Stimulated activated CD8-positive, alpha-beta memory T cell treated with anti-CD3 and anti-CD28 coated beads, Interleukin-12 subunit alpha, Interleukin-12 subunit beta, amount 100 ng/mL, for 1 hour (primary cell): ENCODE measurements around the gene SOX10.
A peak's percentile ranks its signal among the peaks of the same experiment; 100 is the strongest.
"Not testable (repeated sequence)": the region's sequence is repeated elsewhere in the genome, so short reads cannot be mapped to it uniquely, and the experiment has no call there.

ENCODE experiments used
- DNase-seq: peaks from one replicate; pipeline ENCODE4 v3.0.0-alpha.2; 2020; ENCODE audit warnings: low read depth

SOX10 gene

DNA sequence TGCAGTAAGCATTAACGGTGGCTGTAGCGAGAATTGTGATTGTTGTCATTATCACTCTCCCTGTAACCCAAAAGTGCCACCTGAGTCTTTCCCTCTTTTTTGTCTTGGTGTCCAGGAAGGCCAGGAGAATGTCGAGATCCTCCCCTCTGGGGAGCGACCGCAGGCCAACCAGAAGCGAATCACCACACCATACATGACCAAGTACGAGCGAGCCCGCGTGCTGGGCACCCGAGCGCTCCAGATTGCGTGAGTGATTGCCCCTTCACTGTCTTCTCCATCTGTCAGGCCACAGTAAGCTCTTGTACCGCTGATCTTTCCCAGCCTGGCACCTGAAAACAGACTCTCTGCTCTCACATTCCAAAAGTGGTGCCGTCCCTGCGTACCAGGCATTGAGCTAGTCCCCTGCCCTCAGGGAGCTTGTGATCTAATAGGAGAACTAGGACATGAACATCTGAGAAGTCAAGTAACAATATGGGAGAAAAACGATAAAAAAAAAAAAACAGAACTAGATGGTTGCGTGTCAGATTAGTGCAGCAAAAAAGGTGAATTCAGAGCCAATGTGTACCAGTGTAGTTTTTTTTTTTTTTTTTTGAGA, 25.0 kb downstream of the SOX10 start:
- no peak for DNase-seq

DNA sequence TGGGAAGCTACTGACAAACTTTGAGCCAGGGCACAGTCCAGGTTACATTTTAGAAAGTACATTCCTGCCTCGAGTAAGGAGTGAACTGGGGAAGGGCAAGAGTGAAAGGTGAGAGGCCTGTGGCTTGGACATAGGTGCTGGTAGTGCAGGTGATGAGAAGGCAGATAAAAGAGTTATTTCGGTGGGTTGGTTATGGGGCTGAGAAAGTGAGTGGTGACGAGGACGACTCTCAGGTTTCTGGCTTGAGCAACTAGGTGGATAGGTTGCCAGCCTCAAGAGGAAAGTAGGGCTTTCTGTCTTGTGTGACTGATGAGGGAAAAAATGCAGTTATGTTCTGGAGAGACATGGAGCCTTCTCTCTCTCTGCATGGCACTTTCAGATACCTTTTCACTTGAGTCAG, 27.1 kb downstream of the SOX10 start:
- DNase-seq = no peak

DNA sequence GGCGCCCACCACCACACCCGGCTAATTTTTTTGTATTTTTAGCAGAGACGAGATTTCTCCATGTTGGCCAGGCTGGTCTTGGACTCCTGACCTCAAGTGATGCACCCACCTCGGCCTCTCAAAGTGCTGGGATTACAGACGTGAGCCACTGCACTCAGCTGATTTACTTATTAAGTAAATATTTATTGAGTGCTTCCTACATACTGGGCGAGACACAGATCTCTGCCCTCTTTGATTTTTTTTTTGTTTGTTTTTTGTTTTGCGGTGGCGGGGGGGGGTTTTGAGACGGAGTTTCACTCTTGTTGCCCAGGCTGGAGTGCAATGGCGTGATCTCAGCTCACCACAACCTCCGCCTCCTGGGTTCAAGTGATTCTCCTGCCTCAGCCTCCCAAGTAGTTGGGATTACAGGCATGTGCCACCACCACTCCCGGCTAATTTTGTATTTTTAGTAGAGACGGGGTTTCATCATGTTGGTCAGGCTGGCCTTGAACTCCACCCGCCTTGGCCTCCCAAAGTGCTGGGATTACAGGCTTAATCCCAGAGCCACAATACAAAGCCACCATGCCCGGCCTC, 28.4 kb downstream of the SOX10 start:
- DNase-seq = not testable (repeated sequence)

DNA sequence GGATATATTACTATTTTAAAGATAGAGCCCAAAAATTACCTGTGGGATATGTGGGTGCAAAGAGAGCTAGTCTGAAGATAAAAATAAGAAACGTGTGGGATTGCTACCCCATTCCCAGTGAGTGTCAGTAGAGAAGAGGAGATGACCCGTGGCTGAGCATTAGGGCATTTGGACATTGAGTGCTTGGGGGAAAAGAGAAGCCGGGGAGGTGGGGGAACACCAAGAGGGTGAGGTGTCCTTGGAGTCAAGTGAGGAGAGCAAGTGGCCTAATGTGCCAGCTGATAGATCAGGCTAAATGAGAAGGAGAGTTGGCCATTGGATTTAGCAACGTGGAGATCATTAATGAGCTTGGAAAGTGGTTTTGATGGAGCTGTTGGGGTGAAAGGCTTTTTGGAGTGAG, 29.7 kb downstream of the SOX10 start:
- no peak for DNase-seq

DNA sequence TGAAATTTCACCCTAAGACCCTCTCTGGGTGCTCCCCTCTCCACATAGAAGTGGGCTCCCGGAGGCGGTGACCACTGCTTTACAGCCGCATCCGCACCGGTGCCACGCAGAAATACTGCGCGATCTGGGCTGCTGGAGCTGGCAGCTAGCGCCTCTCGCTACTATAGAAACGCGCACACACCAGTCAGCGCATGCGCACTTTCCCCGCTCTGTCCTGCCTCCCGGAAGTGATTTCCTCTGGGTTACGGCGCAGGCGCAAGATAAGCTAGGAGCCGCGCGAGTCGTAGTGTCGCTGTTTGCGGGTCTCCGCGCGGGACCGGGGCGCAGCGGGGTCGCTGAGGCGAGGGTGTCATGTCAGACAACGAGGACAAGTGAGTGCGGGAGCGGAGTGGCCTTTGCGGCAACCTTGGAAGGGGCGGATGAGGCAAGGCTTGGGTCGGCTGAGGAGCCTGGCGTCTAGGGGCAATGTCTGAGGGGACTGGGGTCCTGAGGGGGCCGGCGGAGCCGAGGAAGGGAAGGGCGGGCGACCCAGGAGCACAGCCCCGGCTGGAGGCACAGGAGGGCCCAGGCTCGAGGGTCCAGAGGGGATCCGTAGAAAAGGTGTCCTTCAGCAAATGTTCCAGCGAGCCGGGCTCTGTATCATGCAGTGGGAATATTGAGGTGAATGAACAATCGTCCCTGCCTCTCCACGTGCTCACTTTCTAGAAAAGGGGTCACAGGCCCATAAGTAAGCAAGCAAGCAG, 30.7 kb downstream of the SOX10 start, which contains the start of the genes C22orf23 and POLR2F:
Gene C22orf23 (minus strand): TSS at position 165 of the 743 bp plus-strand sequence. CDS start 452 bp downstream, outside the sequence.
Gene POLR2F (plus strand): TSS at position 263 of the 743 bp plus-strand sequence. CDS start 89 bp downstream, at position 352.
- peak; percentile 97 for DNase-seq

DNA sequence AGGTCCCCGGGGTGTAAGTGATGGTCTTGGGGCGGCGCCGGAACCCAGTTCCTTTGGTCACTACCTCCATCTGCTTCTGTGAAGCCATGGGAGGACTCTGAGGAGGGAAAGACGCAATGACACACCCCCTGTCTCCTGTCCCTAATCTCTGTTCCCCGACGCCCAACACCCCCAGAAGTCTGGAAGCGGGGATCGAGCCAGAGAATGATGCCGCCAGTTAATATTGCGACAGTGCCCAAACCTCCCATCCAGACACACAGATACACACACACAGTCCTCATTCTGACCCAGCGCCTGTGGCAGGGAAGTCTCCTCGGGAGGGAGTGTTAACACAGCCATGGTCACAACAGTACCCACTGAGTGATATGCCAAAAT, 31.3 kb downstream of the SOX10 start:
- DNase-seq = no peak

DNA sequence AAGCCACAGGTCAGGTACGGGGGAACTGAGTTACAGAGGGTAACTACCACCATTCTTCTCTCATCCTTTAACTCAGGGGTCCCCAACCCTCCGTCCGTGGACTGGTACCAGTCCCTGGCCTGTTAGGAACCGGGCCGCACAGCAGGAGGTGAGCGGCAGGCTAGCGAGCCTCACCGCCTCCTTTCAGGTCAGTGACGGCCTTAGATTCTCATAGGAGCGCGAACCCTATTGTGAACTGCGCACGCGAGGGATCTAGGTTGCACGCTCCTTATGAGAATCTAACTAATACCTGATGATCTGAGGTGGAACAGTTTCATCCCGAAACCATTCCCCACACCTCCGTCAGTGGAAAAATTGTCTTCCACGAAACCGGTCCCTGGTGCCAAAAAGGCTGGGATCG, 31.7 kb downstream of the SOX10 start:
- not testable (repeated sequence) for DNase-seq

DNA sequence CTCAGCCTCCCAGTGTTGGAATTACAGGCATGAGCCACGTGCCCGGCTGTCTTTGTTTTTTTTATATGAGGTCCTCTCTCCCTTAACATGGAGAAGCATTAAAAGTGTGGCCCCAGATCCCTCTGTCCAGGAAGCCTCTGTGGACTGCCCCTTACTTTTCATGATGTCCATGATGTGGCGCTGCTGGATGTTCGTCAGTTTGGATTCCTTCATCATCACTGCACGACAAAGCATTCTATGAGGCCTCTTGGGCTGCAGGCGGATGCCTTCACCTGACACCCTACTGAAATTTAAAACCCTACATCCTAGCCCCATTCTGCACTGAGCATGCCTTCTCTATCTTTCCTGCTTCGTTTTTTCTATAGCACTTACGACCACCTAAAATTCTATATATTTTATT, 33.0 kb downstream of the SOX10 start:
- DNase-seq = no peak

DNA sequence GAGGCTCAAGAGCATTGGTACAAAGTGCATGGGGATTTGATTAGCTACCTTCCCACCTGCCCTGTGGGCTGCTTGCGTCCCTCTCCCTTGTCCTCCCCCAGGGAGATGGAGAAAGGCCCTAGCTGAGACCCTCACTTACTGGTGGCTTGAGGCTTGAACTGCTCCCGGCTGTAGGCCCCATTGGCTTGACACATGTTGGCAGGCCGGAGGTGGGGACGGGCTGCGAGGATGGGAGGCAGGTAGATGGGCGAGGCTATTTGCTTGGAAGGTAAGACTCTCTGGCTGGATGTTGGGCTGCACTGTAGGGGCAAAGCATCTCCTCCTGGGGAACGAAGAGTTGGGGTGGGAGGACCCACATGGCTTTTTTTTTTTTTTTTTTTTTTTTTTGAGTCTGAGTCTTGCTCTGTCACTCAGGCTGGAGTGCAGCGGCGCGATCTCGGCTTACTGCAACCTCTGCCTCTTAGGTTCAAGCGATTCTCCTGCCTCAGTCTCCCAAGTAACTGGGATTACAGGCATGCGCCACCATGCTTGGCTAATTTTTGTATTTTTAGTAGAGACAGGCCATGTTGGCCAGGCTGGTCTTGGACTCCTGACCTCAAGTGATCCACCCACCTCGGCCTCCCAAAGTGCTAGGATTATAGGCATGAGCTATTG, 37.1 kb downstream of the SOX10 start:
- not testable (repeated sequence) for DNase-seq

DNA sequence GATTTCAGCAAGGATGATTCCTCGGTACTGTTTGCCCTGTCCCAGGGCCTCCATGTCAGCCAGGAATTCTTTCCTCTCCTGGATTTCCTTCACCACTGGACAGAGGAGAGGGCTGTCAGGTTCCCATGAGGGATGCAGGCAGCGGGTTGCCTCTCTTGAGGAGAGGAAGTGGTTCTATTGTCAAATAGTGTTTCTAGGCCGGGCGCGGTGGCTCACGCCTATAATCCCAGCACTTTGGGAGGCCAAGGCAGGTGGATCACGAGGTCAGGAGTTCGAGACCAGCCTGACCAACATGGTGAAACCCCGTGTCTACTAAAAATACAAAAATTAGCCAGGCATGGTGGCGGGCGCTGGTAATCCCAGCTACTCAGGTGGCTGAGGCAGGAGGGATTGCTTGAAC, 39.9 kb downstream of the SOX10 start:
- not testable (repeated sequence) for DNase-seq

DNA sequence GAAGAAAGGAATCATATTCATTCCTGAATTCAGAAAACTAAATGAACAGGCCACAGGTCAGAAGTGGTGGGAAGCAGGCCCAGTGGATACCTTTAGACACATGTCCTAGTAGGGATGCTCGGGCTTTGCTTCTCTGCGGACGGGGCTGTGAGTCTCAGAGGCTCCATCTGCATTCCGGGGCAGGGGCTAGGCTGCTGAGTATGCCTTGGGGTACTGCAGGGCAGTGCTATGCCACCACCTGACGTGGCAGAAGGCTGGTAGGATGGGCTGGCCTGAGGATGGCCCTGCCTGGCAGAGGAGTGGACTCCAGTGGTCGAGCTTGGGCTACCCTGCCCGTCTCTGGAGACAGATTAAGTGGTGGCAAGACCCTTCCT, 40.5 kb downstream of the SOX10 start:
- DNase-seq = no peak

DNA sequence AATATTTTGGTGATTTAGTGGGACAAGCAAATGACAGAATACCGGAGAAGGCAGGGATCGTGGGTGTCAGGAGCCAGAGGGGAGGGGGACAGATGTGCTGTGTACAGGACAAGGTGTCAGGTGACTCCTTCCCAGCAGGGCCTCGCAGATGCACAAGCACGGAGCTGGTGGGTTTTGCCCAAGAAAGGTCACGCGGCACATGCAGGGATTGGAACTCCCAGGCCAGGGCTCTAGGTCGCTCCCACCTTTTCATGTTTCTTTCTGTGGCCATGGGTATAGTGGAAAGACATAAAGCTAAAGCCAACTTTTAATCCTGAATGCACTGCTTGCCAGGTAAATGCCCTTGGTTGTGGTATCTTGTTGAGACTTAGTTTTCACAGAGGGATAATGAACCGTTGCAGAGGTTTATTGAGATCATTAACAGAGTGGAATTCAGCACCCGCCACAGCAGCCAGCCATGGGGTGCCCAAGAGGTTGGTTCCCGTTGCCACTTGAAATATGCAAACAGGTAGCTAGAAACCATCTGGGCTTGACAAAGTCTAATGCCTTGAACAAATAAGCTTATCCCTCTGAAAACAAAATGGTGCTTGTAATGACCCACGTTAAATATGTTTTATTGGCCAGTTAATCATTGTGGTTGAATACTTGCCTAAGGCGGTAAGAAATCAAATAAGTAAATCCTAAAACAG, 41.1 kb downstream of the SOX10 start:
- DNase-seq = no peak

DNA sequence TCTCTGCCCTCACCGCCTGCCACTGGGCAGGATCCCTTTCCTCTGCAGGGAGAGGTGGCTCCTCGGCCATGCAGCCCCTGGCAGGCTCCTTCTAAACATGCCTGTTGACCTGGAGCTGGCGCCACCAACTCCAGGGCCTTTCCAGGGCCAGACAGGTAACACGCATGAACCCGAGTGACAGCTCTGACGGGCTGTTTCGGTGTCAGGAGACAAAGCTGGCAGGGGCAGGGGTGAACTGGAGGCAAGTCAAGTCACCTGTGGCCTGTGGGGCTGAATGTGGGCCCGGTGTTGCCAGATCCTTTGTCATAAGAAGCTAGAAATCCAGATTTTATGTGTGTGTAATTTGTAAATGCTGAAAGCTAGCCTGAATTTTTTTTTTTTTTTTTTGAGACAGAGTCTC, 42.2 kb downstream of the SOX10 start:
- DNase-seq = no peak

DNA sequence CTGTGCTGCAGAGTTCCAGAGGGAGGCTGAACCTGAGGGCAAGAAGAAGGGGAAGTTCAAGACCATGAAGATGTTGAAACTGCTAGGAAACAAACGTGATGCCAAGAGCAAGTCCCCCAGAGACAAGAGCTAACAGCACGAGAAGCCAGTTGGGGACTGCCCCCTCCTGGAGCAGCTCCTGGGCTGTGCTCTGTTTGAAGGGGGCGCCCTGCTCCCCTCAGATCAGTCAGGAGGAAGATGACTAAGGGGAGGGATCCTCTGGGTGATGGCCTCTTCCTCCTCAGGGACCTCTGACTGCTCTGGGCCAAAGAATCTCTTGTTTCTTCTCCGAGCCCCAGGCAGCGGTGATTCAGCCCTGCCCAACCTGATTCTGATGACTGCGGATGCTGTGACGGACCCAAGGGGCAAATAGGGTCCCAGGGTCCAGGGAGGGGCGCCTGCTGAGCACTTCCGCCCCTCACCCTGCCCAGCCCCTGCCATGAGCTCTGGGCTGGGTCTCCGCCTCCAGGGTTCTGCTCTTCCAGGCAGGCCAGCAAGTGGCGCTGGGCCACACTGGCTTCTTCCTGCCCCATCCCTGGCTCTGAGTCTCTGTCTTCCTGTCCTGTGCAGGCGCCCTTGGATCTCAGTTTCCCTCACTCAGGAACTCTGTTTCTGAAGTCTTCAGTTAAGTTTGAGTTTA, 43.5 kb downstream of the SOX10 start:
- no peak for DNase-seq

DNA sequence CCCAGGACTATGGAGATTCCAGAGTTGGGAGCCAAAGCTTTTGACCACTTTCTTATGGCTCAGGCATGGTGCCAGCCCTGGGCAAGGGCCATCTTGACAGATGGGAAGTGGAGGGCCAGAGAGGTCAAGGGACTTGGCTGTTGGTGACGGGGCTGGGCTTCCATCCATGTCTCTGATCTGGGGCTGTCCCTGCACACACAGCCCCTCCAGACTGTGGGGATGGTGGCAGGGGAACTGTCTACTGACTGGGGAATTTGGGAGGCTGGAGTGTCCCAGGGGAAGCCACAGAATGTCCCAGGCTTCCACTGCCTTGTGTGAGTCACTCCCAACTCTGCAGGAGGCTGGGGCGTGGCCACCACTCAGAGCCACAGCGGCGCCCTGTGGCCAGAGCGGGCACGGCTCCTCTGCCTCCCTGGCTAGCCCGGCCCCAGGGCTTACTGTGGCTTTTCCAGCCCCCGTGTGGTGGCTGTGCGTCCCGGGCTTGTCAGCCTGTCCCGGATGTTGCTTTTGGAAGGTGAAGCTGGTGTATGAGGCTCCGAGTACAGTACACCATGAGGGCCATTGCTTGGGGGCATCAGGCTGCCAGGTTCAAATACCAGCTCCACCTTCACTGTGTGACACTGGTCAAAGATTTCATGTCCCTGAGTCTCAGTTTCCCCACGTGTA, 50.5 kb downstream of the SOX10 start:
- DNase-seq = peak; percentile 61

DNA sequence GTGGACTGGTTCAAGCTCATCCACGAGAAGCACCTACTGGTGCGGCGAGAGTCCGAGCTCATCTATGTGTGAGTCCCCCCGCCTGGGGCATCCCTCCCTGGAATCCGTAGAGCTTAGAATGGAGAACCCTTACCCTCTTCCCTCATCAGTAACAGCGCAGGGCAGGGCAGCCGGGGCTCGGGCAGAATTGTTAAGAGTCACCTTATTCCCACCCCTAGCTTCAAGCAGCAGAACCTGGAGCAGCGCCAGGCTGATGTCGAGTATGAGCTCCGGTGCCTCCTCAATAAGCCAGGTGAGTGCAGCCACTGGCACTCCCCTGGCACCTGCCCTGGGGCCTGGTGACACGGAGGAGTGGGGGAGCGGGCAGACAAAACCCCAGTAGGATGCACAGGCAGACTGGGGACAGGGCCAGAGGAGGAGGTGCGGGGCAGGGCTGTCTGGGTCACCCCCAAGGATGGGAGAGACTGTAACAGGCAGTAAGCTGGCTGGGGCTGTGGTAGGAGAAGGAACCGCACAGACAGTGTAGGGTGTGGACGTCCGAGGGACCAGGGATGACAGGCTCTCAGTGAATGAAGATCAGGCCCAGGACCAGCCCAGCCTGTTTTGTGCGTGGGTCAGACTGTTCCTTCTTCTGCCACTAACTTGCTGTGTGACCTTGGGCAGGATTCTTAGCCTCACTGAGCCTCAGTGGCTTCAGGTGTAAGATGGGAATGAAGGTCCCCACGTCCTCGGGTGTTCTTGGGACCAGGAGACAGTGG, 51.4 kb downstream of the SOX10 start:
- DNase-seq = no peak

DNA sequence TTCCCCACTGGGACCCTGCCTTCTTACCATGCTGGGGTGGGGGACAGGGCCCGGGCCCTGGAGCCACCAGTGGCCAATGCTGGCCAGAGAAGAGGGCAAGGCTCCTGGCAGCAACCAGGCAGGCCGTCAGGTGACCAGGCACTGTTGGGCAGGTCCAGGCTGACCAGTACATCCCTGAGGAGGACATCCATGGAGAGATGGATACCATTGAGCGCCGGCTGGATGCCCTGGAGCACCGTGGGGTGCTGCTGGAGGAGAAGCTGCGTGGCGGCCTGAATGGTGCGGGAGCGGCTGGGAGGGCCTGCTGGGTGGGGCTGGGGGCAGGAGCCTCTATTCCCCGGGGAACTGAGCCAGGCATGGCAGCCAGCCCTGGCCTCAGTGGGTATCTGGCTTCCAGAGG, 52.0 kb downstream of the SOX10 start:
- DNase-seq = no peak

DNA sequence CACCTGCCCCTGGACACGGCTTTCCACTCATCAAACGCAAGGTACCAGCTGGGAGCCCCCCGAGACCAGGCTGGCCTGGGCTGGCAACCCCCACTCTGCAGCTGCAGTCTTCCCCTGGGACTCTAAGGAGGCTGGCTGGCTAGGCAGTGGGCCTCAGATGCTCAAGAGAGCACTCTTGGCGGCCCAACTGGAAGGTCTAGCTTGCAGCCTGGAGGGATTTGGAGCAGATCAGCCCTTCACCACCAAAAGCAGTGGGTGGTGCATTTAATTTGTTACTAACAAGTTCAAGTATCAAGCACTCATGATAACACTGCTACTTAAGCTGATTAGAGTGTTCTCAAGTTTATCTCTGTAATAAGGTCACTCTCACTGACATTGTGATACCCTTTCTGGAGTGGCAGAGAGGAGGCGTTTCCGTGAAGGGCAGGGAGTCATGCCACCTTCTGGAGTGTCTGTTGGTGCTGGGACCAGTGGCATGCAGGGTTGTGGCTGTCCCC, 52.4 kb downstream of the SOX10 start:
- DNase-seq = no peak

DNA sequence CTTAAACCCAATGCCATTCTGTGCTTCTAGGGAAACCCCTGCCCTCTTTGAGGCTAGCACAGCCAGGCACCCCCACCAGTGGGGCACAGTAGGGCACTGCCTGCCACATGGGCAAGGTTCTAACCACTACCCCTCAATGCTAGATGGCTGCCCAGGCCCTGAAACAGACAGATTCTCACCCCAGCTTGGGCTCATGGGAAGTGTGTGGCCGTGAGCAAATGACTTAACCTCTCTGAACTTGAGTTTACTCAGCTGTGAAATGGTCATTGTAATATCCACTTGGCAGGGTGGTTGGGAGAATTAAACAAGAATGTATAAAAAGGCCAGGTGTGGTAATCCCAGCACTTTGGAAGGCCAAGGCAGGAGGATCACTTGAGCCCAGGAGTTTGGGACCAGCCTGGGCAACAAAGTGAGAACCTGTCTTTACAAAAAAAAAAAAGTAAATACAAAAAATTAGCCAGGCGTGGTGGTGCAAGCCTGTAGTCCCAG, 53.4 kb downstream of the SOX10 start:
- DNase-seq = no peak
